Measurements from ENCODE around the gene AIF1L. TPM values are rescaled to one million over a fixed set of nuclear protein-coding genes. Genes with fewer than 3 reads are reported as not detected.

The AIF1L gene
- total RNA-seq, 1 experiment from 2014 or later: 23.7 TPM

- TF ChIP-seq CTCF (conservative IDR thresholded peaks at IDR 0.05; ENCODE audit: low read depth, low read length): no peak
- TF ChIP-seq EZH2 (IDR thresholded peaks at IDR 0.05; ENCODE audit: low read length, unreplicated experiment): no peak
- no peak for TF ChIP-seq EZH2phosphoT487 (IDR thresholded peaks at IDR 0.05; ENCODE audit: borderline replicate concordance, low read length)
- H3F3A ChIP-seq (ENCODE audit: low read length, unreplicated experiment): no peaks in the 10 kb centered on the region
- H3K27me3 ChIP-seq (ENCODE audit: low read length): no peaks in the 10 kb centered on the region
- H3K4me1 ChIP-seq (ENCODE audit: insufficient read depth, low read length): no peaks in the 10 kb centered on the region
- H3K9me3 ChIP-seq (ENCODE audit: low read length): no peaks in the 10 kb centered on the region
- ATAC-seq (no peak), DNase-seq (no peak)
- no TSS peak for BruUV-seq (replicated peaks)
- H2AFZ ChIP-seq (ENCODE audit: low read length): no peak overlapping the region
- H3K36me3 ChIP-seq (ENCODE audit: low read depth, low read length): no peaks in the 10 kb centered on the region
- H3K4me2 ChIP-seq (ENCODE audit: low read length): no peak overlapping the region
- no peaks in the 10 kb centered on the region for H3K9me2 ChIP-seq (replicated peaks; ENCODE audit: low read length)
- H3K27ac ChIP-seq (ENCODE audit: low read length): no peak overlapping the region
- H3K79me2 ChIP-seq (ENCODE audit: low read length): no peaks in the 10 kb centered on the region
- CTCF ChIA-PET: no interaction called here
- H3K9ac ChIP-seq (ENCODE audit: low read length): no peak overlapping the region
- POLR2A ChIA-PET (ENCODE audit: unreplicated experiment): no interaction called here
- no peaks in the 10 kb centered on the region for H4K20me1 ChIP-seq (ENCODE audit: low read length)
- intact Hi-C loops (cut with micrococcal nuclease): no loop called here
- no peak overlapping the region for H3K4me3 ChIP-seq (ENCODE audit: low read length)
These were observed 23.3 kb downstream of the AIF1L start for GRCh38 chr9:131119600-131119999.

GRCh38 chr9:131120620-131121228 is 24.4 kb downstream of the AIF1L start:
- ATAC-seq (no peak), DNase-seq (no peak)
- no peak overlapping the region for H3K4me3 ChIP-seq (ENCODE audit: low read length)
- BruUV-seq (replicated peaks): no TSS peak
- H3K4me2 ChIP-seq (ENCODE audit: low read length): no peak overlapping the region
- H3K9me2 ChIP-seq (replicated peaks; ENCODE audit: low read length): no peaks in the 10 kb centered on the region
- no peaks in the 10 kb centered on the region for H3K27me3 ChIP-seq (ENCODE audit: low read length)
- H2AFZ ChIP-seq (ENCODE audit: low read length): no peak overlapping the region
- intact Hi-C loops (cut with micrococcal nuclease): loop anchor here (10.0 kb wide), 1 partner anchor 66 kb away; no protein-coding TSS in a partner anchor
- H4K20me1 ChIP-seq (ENCODE audit: low read length): no peaks in the 10 kb centered on the region
- no peaks in the 10 kb centered on the region for H3K36me3 ChIP-seq (ENCODE audit: low read depth, low read length)
- H3K27ac ChIP-seq (ENCODE audit: low read length): no peak overlapping the region
- H3K79me2 ChIP-seq (ENCODE audit: low read length): peaks cover 4% of the 10 kb centered on the region
- H3K9me3 ChIP-seq (ENCODE audit: low read length): no peaks in the 10 kb centered on the region
- H3K9ac ChIP-seq (ENCODE audit: low read length): no peak overlapping the region
- ChIA-PET POLR2A (ENCODE audit: unreplicated experiment) (no interaction called here), CTCF (no interaction called here)
- no peaks in the 10 kb centered on the region for H3F3A ChIP-seq (ENCODE audit: low read length, unreplicated experiment)
- H3K4me1 ChIP-seq (ENCODE audit: insufficient read depth, low read length): no peaks in the 10 kb centered on the region
- no peak for TF ChIP-seq CTCF (conservative IDR thresholded peaks at IDR 0.05; ENCODE audit: low read depth, low read length)
- no peak for TF ChIP-seq EZH2 (IDR thresholded peaks at IDR 0.05; ENCODE audit: low read length, unreplicated experiment)
- no peak for TF ChIP-seq EZH2phosphoT487 (IDR thresholded peaks at IDR 0.05; ENCODE audit: borderline replicate concordance, low read length)

- Histone ChIP-seq H3K36me3 (ENCODE audit: low read depth, low read length) (no peaks in the 10 kb centered on the region), H3K4me3 (ENCODE audit: low read length) (no peak overlapping the region), H3K9ac (ENCODE audit: low read length) (no peak overlapping the region), H3F3A (ENCODE audit: low read length, unreplicated experiment) (no peaks in the 10 kb centered on the region), H3K4me1 (ENCODE audit: insufficient read depth, low read length) (peaks cover 2% of the 10 kb centered on the region), H2AFZ (ENCODE audit: low read length) (no peak overlapping the region), H4K20me1 (ENCODE audit: low read length) (no peaks in the 10 kb centered on the region), H3K4me2 (ENCODE audit: low read length) (no peak overlapping the region), H3K79me2 (ENCODE audit: low read length) (peaks cover 10% of the 10 kb centered on the region), H3K27me3 (ENCODE audit: low read length) (no peaks in the 10 kb centered on the region), H3K27ac (ENCODE audit: low read length) (no peak overlapping the region), H3K9me2 (replicated peaks; ENCODE audit: low read length) (no peaks in the 10 kb centered on the region), H3K9me3 (ENCODE audit: low read length) (no peaks in the 10 kb centered on the region)
- TF ChIP-seq EZH2phosphoT487 (IDR thresholded peaks at IDR 0.05; ENCODE audit: borderline replicate concordance, low read length) (no peak), EZH2 (IDR thresholded peaks at IDR 0.05; ENCODE audit: low read length, unreplicated experiment) (no peak), CTCF (conservative IDR thresholded peaks at IDR 0.05; ENCODE audit: low read depth, low read length) (no peak)
- ChIA-PET CTCF (no interaction called here), POLR2A (ENCODE audit: unreplicated experiment) (no interaction called here)
- DNase-seq (no peak), ATAC-seq (no peak)
- BruUV-seq (replicated peaks): no TSS peak
- intact Hi-C loops (cut with micrococcal nuclease): loop anchor here (10.0 kb wide), 1 partner anchor 67 kb away; no protein-coding TSS in a partner anchor
These were observed 25.0 kb downstream of the AIF1L start for GRCh38 chr9:131121346-131121745.

All from PC-3 (cell line).